ENCODE results near the gene SHROOM2. TPM values are rescaled to one million over a fixed set of nuclear protein-coding genes. Genes with fewer than 3 reads are reported as not detected.

Gene SHROOM2
- polyA plus RNA-seq, 1 donor (not counting 4 experiments of a cell fraction or from before 2014, with no cell fraction given) = 3.3 TPM

- FAIRE-seq (no peak), DNase-seq (ENCODE audit: low read depth, low spot score) (no peak)
- H3K4me2 ChIP-seq (ENCODE audit: control insufficient read depth, extremely low read depth, insufficient read depth, low read depth, low read length) = no peak overlapping the region
- no peak for TF ChIP-seq EZH2 (IDR thresholded peaks at IDR 0.05; ENCODE audit: low read length)
- TF ChIP-seq, protein P1, sequence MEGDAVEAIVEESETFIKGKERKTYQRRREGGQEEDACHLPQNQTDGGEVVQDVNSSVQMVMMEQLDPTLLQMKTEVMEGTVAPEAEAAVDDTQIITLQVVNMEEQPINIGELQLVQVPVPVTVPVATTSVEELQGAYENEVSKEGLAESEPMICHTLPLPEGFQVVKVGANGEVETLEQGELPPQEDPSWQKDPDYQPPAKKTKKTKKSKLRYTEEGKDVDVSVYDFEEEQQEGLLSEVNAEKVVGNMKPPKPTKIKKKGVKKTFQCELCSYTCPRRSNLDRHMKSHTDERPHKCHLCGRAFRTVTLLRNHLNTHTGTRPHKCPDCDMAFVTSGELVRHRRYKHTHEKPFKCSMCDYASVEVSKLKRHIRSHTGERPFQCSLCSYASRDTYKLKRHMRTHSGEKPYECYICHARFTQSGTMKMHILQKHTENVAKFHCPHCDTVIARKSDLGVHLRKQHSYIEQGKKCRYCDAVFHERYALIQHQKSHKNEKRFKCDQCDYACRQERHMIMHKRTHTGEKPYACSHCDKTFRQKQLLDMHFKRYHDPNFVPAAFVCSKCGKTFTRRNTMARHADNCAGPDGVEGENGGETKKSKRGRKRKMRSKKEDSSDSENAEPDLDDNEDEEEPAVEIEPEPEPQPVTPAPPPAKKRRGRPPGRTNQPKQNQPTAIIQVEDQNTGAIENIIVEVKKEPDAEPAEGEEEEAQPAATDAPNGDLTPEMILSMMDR (optimal IDR thresholded peaks at IDR 0.05 in 1 of 3, IDR thresholded peaks at IDR 0.05 in 1 of 3, conservative IDR thresholded peaks at IDR 0.05 in 1 of 3; ENCODE audit: extremely low read depth in 1 of 3, insufficient read depth in 2 of 3, low read length in 3 of 3) = no peak
- no peak overlapping the region for H3K27ac ChIP-seq (ENCODE audit: control insufficient read depth, insufficient read depth, low read length)
- no peaks in the 10 kb centered on the region for H4K20me1 ChIP-seq (ENCODE audit: control insufficient read depth, extremely low read depth, insufficient read depth, low read length)
- no peak overlapping the region for H3K4me3 ChIP-seq (ENCODE audit: control insufficient read depth in 2 of 3, extremely low read depth in 1 of 3, insufficient read depth in 2 of 3, low read depth in 1 of 3, low read length in 3 of 3)
- no peak overlapping the region for H2AFZ ChIP-seq (ENCODE audit: control insufficient read depth, low read length)
- no peaks in the 10 kb centered on the region for H3K27me3 ChIP-seq (ENCODE audit: control insufficient read depth, extremely low read depth, insufficient read depth, low read length)
- H3K36me3 ChIP-seq (ENCODE audit: control insufficient read depth in 2 of 2, extremely low read depth in 1 of 2, insufficient read depth in 2 of 2, low read length in 2 of 2) = no peaks in the 10 kb centered on the region
- H3K9me1 ChIP-seq (ENCODE audit: control insufficient read depth, extremely low read depth, insufficient read depth, low read length) = no peaks in the 10 kb centered on the region
- no peak overlapping the region for H3K9ac ChIP-seq (ENCODE audit: control insufficient read depth, extremely low read depth, insufficient read depth, low read length)
- dilution Hi-C loops (cut with MboI; ENCODE audit: extremely low pct_ligation_motif_present, low sequenced_read_pairs) = no loop called here
- H3K9me3 ChIP-seq (ENCODE audit: control insufficient read depth, low read depth, low read length) = no peaks in the 10 kb centered on the region
- no peaks in the 10 kb centered on the region for H3K79me2 ChIP-seq (ENCODE audit: control insufficient read depth, insufficient read depth, low read length)
- no peaks in the 10 kb centered on the region for H3K4me1 ChIP-seq (ENCODE audit: control insufficient read depth, extremely low read depth, insufficient read depth, low read length)
These were observed 155.9 kb downstream of the SHROOM2 start for GRCh38 chrX:9942086-9942485.

DNA sequence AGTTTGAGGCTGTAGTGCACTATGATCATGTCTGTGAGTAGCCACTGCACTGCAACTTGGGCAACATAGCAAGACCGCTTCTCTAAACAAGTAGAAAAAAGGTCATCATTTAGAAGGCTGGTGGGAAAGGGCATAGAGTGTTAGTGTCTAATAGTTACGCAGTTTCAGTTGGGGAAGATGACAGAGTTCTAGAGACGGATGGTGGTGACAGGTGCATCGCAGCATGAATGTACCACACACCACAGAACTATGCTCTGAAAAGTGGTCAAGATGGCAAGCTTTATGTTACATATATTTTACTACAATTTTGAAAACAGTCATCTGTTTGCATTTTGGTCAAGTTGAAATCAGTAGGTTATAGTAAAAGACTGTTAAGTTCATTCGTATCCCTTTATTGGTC, 157.2 kb downstream of the SHROOM2 start:
- H3K79me2 ChIP-seq (ENCODE audit: control insufficient read depth, insufficient read depth, low read length) = no peaks in the 10 kb centered on the region
- H3K4me2 ChIP-seq (ENCODE audit: control insufficient read depth, extremely low read depth, insufficient read depth, low read depth, low read length) = no peak overlapping the region
- H3K36me3 ChIP-seq (ENCODE audit: control insufficient read depth in 2 of 2, extremely low read depth in 1 of 2, insufficient read depth in 2 of 2, low read length in 2 of 2) = no peaks in the 10 kb centered on the region
- DNase-seq (ENCODE audit: low read depth, low spot score) (no peak), FAIRE-seq (no peak)
- TF ChIP-seq, protein P1 (optimal IDR thresholded peaks at IDR 0.05 in 1 of 3, IDR thresholded peaks at IDR 0.05 in 1 of 3, conservative IDR thresholded peaks at IDR 0.05 in 1 of 3; ENCODE audit: extremely low read depth in 1 of 3, insufficient read depth in 2 of 3, low read length in 3 of 3) = no peak
- no peak for TF ChIP-seq EZH2 (IDR thresholded peaks at IDR 0.05; ENCODE audit: low read length)
- dilution Hi-C loops (cut with MboI; ENCODE audit: extremely low pct_ligation_motif_present, low sequenced_read_pairs) = no loop called here
- no peak overlapping the region for H2AFZ ChIP-seq (ENCODE audit: control insufficient read depth, low read length)
- no peak overlapping the region for H3K9ac ChIP-seq (ENCODE audit: control insufficient read depth, extremely low read depth, insufficient read depth, low read length)
- H3K4me3 ChIP-seq (ENCODE audit: control insufficient read depth in 2 of 3, extremely low read depth in 1 of 3, insufficient read depth in 2 of 3, low read depth in 1 of 3, low read length in 3 of 3) = no peak overlapping the region
- H3K9me1 ChIP-seq (ENCODE audit: control insufficient read depth, extremely low read depth, insufficient read depth, low read length) = no peaks in the 10 kb centered on the region
- H3K9me3 ChIP-seq (ENCODE audit: control insufficient read depth, low read depth, low read length) = no peaks in the 10 kb centered on the region
- H4K20me1 ChIP-seq (ENCODE audit: control insufficient read depth, extremely low read depth, insufficient read depth, low read length) = no peaks in the 10 kb centered on the region
- no peak overlapping the region for H3K27ac ChIP-seq (ENCODE audit: control insufficient read depth, insufficient read depth, low read length)
- no peaks in the 10 kb centered on the region for H3K4me1 ChIP-seq (ENCODE audit: control insufficient read depth, extremely low read depth, insufficient read depth, low read length)
- no peaks in the 10 kb centered on the region for H3K27me3 ChIP-seq (ENCODE audit: control insufficient read depth, extremely low read depth, insufficient read depth, low read length)

Measured in keratinocyte (primary cell).